GM20431 (cell line): Measurements from ENCODE around the gene ENDOG.
"Not testable (repeated sequence)": the region's sequence is repeated elsewhere in the genome, so short reads cannot be mapped to it uniquely, and the experiment has no call there.

Experiments used
- in situ Hi-C: fragments of 300-500 bp; cut with MseI, MboI; formaldehyde crosslinking; loops from one replicate; pipeline ENCODE4 v1.15.0; 2020; ENCODE audit warnings: low sequenced_read_pairs; ENCODE audit not compliant: unreplicated experiment

The ENDOG gene

DNA sequence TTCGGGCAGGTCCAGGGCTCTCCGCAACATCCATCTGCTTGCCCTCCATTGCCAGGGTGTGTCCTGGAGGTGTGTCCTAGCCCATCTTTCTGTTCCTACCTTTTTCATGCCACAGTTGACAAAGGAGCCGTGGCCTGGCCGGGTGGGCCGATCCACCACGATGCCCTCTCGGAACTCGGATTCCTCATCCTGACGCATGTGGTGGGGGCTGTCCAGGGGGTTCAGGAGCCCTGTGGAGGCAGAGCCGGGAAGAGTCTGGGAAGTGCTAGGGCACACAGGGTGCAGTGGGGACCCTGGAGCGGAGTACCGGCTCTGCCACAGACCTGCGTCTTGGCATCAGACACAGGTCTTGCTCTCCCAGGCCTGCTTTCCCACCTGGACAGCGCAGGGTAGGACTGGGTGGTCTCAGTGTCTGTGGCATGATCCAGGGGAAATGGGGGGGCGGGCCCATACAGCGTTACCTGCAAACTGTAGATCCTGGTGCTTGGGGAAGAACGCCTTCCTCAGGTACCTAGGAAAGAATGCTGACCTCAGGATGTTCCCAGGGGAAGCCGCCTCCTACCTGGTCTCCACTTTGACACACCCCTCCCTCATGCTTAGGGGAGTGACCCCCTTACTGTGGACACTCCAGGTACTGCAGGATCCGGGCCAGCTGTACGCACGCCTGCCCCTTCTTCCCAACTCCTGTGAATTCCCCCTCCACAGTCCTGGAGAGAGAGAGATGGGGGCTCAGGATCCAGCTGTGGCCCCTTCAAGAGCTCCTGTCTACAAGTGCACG, 7.8 kb downstream of the ENDOG start:
- in situ Hi-C loops, result no loop called here

- in situ Hi-C loops, result no loop called here
These were observed 10.0 kb downstream of the ENDOG start for GRCh38 chr9:128828267-128828666.

DNA sequence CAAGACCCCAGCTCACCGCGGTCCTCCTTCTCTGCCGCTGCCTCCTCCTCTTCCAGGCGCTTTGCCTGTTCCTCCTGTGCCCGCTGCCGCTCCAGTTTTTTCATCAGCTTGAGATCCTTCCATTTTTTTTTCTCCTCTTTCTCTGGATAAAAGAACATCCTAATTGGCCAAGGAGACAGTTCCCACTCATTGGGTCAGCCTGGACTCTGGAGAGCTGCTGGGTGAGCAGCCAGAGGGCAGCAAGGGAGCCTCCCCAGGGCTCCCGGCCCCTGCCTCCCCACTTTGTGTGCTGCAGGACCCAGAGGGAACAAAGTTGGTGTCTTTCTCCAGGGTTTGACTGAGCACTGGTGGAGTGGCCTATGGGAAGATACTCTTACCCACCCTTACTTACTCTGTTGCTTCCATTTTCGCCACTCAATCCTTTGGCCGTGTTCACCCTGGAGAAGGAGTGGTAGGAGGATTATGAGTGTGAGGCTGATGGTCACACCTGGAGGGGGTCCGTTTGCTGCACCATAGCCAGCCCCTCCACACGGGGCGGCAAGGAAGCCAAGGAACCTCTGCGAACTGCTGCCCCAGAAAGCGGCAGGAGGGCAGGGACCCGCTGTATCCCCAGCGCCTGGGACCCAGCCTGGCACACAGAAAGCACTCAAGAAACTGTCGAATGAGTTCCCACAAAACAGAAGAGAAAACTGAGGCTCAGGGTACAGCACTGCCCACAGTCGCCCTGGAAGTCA, 10.6 kb downstream of the ENDOG start:
- in situ Hi-C loops, result no loop called here

GRCh38 chr9:128829477-128830251, 11.4 kb downstream of the ENDOG start, which contains the start of gene SPOUT1:
Gene SPOUT1, minus strand, starts transcription at chr9:128829794. Its CDS starts 14 bp downstream, at chr9:128829780.
- in situ Hi-C loops, result no loop called here

GRCh38 chr9:128833696-128834095, 15.4 kb downstream of the ENDOG start:
- in situ Hi-C loops, result no loop called here

GRCh38 chr9:128835246-128836210, 17.2 kb downstream of the ENDOG start:
- in situ Hi-C loops, result no loop called here

GRCh38 chr9:128836509-128837145, 18.3 kb downstream of the ENDOG start:
- in situ Hi-C loops, result no loop called here

GRCh38 chr9:128838338-128838737, 20.0 kb downstream of the ENDOG start:
- in situ Hi-C loops, result no loop called here

- in situ Hi-C loops, result no loop called here
These were observed 22.2 kb downstream of the ENDOG start for GRCh38 chr9:128840524-128840923.

GRCh38 chr9:128841694-128842492, 23.6 kb downstream of the ENDOG start:
- in situ Hi-C loops, result no loop called here

DNA sequence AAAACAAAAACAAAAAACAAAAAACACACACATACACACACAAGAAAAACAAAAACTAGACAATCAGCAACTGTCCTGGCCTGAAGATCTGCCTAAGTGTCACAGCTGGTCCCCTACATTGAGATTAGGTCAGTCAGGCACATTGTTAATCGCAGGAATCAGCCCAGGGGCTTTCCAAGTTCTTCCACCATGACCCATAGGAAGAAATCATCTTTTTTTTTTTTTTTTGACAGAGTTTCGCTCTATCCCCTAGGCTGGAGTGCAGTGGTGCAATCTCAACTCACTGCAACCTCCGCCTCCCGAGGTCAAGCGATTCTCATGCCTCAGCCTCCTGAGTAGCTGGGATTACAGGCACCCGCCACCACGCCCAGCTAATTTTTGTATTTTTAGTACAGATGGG, 24.9 kb downstream of the ENDOG start:
- in situ Hi-C loops, result not testable (repeated sequence)

DNA sequence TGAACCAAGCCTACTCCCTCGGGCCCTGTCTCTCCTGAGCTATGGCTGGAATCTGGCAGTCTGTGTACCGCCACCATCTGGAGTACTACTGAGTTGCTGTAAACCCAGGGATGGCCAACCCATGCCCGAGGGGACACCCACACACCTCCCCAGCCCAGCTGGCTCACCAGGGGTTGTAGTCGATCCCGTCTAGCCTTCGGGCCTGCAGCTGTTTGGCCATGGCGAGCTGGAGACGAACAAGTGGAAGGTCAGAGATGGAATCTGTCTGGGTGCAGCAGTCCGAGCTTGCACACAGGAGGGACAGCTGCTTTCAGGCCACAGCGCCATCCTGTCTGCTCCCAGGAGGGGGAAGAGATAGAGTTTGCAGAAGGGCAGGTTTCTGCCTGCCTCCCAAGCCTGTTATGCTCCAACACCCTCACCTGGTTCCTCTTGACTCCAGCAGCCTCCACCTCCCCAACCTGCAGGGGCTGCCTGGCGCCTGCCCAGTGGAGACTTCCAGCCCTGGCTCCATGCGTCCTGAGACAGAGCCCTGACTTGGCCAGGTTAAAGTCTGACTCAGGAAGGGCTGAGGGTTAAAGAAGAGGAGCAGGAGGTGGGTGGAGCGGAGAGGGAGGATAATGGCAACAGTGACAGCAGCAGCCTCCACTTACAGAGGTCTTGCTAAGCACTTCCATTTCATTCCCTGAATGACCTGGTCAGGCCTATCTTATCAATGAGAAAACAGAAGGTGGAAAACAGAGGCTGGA, 27.1 kb downstream of the ENDOG start:
- in situ Hi-C loops, result no loop called here

GRCh38 chr9:128846680-128847030, 28.4 kb downstream of the ENDOG start:
- in situ Hi-C loops, result no loop called here

DNA sequence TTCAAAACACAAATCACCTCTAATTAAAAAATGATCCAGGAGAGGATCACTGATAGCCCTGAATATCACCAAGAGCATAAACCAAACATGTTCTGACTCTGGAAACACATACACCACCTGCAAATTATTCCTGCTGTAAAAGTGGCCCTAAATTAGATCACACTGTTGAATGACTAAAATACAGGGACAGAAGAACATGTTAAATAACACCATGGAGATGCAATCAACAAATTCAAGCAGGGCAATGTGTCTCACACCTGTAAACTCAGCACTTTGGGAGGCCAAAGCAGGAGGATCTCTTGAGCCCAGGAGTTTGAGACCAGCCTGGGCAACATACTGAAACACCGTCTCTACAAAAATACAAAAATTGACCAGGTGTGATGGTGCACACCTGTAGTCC, 29.5 kb downstream of the ENDOG start:
- in situ Hi-C loops, result no loop called here

DNA sequence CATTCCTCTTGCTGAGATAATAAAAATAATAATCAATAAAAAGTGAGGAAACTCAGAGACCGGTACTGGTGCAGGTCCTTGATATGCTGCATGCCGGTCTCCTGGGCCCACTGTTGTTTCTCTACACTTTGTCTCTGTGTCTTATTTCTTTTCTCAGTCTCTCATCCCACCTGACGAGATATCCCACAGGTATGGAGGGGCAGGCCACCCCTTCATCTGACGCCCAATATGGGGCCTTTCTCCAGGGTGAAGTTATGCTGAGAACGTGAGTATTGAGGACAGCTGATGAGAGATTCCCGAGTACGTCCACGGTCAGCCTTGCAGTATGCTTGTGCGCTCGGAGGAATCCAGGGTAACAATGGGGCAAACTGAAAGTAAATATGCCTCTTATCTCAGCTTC, 32.7 kb downstream of the ENDOG start:
- in situ Hi-C loops, result not testable (repeated sequence)

DNA sequence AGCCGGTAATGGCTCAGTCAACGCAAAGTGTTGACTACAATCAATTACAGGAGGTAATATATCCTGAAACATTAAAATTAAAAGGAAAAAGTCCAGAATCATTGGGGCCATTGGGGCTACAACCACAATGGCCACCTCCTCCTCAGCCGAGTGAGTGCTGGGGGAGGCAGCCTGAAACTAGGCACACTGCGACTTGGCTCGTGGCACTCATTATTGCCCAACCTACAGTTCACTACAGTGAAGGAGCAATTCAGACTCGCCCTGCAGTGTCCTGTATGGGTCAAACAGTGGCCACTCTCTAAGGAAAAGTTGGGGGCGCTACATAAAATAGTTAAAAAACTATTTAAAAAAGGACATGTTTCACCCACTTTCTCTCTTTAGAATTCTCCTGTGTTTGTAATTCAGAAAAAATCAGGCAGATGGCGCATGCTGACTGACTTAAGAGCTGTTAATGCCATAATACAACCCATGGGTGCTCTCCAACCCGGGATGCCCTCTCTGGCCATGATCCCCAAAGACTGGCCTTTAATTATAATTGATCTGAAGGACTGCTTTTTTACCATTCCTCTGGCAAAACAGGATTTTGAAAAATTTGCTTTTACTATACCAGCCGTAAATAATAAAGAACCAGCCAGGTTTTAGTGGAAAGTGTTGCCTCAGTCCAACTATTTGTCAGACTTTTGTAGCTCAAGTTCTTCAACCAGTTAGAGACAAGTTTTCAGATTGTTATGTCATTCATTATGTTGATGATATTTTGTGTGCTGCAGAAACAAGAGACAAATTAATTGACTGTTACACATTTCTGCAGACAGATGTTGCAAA, 33.7 kb downstream of the ENDOG start:
- in situ Hi-C loops, result not testable (repeated sequence)

- in situ Hi-C loops, result not testable (repeated sequence)
These were observed 34.3 kb downstream of the ENDOG start for GRCh38 chr9:128852646-128853045.
